CD4-positive, alpha-beta T cell treated with Interleukin-6 for 4 hours (primary cell): ENCODE measurements around the gene GREB1L.

ENCODE experiments used
- DNase-seq: peaks from one replicate; pipeline ENCODE4 v3.0.0-alpha.2; 2020; ENCODE audit warnings: mixed read lengths

GREB1L gene

DNA sequence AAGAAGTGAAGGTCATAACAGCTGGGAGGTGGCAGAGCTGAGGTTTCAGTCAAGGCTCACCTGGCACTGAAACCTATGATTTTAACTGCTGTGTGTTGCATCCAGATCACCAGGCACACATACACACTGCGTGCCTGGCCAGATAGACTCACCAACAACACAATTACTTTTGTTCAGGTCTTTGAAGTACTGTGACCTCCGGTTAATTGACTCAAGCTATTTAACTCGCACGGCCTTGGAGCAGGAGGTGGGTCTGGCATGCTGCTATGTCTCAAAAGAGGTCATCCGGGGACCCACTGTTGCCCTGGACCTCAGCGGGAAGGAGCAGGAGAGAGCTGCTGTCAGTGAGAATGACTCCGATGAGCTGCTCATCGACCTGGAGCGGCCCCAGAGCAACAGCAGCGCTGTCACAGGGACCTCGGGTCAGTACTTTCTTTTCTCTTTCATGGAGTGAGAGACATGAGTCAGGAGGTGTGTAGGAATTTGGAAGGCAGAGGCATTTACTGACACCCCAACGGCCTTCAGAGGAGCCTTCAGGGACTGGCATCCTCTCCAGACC lies 254.3 kb downstream of the GREB1L start:
- no peak for DNase-seq

DNA sequence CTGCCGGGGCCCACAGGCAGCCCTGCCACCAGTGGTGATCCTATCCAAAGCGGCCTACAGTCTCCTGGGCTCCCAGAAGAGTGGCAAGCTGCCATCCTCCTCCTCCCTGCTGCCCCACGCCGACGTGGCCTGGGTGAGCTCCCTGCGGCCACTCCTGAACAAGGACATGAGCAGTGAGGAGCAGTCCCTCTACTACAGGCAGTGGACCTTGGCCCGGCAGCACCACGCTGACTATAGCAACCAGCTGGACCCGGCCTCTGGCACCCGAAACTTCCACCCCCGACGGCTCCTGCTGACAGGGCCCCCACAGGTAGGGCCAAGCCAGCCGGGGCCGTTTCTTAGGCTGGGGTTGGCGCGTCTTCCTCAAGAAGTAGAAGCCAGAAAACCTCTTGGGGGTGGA lies 258.0 kb downstream of the GREB1L start:
- no peak for DNase-seq

DNA sequence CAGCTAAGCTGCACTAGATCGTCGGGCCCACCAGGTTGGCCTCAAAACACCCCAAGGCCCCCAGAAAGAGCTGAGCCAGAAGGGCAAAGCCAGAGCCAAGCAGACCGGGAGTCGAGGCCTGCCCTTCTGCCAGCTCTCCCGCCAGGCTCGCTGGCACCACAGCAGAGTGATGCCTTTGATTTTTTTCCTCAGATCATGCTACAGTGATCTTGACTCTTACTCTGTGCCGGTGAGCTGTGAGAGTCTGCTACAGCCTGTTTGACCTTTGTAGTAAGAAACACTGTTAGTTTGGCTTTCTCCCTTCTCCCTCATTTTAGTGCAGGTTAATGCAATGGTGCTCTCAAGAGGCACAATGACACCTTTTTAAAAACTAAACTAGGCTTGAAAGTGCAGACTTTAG lies 260.6 kb downstream of the GREB1L start:
- DNase-seq = no peak

DNA sequence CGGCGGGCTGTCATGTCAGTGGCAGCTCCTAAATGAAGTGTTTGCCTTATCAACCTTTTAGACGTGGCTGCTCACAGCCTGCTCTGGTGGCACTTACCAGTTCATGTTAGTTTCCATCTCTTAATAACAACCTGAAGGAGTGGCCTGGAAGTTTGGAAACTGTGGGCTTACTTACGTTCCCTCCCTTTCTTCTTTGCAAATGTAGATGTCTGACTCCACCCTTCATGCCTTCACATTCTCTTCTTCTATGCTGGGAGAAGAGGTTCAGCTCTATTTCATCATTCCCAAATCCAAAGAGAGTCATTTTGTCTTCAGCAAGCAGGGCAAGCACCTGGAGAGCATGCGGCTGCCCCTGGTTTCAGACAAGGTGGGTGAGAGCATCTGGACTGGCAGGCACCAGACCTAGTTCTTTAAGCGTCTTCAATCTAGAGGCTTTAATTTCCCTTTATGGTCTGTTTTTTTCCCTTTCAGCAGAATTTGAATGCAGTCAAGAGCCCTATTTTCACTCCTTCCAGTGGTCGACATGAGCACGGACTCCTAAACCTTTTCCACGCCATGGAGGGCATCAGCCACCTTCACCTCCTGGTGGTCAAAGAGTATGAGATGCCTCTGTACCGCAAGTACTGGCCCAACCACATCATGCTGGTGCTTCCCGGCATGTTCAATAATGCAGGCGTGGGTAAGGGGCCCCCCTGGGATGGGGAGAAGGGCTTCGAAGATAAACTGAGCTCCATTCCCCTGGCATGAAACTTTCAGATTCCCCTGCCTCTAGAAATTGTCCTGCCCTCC lies 266.1 kb downstream of the GREB1L start:
- no peak for DNase-seq

DNA sequence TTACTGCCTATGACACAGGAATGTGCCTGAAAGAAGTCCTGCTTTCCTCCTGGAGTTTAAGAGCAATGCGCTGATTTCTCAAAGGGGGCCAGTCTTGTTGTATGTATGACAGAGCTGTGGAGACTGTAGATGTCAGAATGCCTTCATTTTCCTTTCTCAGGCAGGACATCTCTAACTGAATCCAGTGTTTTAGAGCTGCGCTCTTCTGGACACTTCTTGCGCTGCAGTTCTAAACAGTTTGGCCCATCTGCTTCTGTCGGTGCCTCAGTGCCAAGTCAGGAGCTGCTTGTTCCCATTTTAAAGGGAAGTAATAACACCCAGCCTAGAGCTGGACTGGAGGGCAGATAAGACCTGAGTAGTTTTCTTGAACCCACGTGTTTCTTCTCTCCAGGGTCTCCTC lies 267.0 kb downstream of the GREB1L start:
- no peak for DNase-seq

DNA sequence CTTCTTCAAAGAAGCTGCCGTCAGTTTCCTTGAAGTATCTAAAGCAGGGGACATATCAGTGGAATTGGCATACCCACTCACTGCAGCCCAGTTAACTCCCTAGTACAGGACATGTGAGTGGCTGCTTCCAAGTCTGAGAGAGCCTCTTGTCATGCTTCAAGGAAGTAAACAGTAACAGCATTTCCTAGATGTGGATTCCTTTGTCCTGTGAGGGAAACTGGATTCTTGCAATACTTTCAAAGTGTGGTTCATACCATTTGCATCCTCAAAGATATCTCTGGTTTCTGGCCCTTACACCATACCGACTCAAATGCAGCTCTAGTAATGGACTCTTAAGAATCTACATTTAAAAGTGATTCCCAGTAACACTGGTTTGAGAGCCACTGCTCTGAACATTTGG lies 271.3 kb downstream of the GREB1L start:
- DNase-seq = no peak

DNA sequence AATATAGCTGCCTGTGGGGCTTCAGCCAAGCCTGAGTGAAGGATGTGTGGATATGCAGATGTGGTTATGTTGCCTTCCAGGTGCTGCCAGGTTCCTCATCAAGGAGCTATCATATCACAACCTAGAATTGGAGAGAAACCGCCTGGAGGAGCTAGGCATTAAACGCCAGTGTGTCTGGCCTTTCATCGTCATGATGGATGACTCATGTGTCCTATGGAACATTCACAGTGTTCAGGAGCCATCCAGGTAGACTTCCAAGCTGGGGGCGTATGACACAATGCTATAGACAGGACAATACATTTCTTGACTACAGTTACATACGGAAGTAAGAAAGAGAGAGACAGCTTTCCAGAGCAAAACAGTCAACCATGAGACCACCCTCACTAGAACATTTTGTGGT lies 271.7 kb downstream of the GREB1L start:
- DNase-seq = no peak

DNA sequence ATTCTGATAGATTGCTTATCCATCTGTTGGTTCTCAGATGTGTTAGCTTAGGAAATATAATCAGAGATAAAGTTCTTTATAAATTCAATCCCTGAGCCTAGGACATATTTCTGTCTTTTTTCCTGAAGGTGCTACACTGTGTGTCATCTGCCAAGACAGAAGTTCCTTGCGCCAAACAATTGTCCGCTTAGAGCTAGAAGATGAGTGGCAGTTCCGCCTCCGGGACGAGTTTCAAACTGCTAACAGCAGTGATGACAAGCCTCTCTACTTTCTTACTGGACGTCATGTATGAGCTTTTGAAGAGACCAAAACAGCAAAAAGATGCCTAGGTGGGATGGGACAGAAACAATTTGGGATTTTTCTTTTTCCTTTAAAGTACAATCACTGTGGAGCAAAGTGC lies 280.5 kb downstream of the GREB1L start:
- DNase-seq = no peak

DNA sequence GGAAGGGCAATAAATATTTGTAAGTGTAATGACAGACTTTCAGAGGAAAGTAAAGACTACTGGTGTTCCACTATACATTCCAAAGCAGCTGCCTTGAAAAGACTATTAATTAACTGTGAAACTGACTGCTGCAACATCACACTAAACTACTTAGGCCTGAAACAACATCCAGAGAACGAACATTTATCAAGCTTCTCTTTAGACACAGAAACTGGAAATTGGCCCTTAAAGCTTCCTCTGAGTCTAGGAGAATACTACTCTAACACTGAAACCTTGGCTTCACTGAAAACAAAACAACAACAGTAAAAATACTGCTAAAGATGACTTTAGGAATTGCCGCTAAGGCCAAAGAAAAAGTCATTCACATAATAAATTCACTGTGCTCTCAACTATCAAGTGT lies 283.9 kb downstream of the GREB1L start:
- DNase-seq = no peak

DNA sequence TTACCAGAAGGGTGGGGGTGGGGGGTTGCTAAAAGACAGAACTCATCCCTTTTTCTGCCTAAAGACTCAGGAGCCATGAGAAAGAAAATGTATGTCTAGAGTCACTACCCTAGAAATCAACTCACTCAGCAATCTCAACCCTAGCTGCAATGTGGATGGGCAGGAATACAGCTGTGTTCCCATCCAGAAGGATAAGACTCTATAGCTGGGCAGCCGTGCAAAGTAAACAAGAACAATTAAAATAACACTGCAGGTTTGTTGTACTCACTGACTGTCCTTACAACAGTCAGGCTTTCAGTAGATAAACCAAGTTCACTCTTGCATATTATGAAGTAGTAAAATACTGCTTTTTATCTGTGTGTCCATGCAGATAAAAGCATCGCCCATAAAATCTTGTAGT lies 284.4 kb downstream of the GREB1L start:
- DNase-seq = no peak

DNA sequence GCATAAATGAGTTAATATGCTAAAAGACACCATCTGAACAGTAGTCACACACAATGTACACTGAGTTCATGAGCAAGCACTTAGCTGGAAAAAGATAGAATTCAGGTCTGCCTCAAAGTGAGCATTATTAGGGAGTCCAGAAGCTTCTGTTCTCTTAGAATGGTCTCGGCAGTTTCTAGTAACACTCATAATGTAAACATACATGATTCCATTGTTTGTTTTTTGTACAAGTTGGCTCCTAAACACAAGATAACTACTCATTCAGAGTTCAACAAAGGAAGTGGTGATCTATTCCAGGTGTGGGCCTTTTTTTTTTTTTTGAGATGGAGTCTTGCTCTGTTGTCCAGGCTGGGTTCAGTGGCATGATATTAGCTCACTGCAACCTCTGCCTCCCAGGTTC lies 292.3 kb downstream of the GREB1L start:
- DNase-seq = no peak

DNA sequence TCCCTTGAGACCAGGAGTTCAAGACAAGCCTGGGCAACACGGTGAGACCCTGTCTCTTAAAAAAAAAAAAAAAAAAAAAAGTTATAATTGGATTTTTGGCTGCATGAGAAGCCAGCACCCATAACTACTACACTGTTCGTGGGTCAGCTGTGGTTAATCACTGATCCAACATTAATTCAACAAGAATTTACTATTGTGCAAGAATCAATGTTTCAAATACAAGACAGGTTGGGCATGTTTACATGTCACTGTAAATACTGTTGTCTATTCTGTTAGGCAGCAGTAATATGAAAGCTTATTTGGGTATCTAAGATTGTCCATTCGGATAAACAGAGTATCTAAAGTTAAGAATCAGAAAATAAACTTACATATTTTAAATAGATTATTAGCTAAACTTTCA lies 296.2 kb downstream of the GREB1L start:
- DNase-seq = no peak

DNA sequence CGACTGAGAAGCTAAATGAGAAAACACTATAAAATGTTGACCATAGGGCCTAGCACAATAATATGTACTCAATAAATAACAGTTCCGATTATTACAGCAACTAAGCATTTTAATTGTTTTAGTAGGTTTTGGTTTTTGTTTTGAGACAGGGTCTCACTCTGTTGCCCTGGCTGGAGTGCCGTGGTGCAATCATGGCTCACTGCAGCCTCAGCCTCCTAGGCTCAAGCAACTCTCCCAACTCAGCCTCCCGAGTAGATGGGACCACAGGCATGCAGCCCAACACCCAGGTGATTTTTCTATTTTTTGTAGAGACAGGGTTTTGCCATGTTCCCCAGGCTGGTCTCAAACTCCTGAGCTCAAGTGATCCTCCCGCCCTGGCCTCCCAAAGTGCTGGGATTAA lies 304.4 kb downstream of the GREB1L start:
- DNase-seq = no peak

DNA sequence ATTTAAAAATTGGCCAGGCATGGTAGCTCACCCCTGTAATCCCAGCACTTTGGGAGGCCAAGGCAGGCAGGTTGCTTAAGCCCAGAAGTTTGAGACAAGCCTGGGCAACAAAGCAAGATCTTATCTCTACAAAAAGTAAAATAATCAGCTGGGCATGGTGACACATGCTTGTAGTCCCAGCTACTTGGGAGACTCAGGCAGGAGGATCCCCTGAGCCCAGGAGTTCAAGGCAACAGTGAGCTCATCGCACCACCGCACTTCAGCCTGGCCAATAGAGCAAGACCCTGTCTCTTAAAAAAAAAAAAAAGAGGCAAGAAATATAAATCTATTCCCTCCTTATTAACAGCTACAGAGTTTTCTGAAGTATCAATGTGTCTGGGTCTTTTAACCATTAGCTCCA lies 306.6 kb downstream of the GREB1L start:
- DNase-seq = no peak

DNA sequence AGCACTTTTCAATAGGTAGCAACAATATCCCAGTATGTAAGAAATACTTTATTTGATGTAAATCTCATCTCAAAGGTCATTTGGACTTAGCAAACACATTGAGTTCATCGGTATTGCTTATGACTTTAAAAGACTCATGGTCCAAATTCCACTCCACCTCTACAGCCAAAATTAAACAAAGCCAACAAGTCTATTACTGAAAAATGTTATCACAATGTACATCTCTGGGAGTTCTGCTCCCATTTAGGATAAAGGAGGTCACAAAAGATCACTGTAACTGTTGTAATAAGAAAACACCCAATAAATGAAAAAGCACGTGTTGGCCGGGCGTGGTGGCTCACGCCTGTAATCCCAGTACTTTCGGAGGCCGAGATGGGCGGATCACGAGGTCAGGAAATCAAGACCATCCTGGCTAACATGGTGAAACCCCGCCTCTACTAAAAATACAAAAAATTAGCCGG lies 308.5 kb downstream of the GREB1L start:
- no peak for DNase-seq

DNA sequence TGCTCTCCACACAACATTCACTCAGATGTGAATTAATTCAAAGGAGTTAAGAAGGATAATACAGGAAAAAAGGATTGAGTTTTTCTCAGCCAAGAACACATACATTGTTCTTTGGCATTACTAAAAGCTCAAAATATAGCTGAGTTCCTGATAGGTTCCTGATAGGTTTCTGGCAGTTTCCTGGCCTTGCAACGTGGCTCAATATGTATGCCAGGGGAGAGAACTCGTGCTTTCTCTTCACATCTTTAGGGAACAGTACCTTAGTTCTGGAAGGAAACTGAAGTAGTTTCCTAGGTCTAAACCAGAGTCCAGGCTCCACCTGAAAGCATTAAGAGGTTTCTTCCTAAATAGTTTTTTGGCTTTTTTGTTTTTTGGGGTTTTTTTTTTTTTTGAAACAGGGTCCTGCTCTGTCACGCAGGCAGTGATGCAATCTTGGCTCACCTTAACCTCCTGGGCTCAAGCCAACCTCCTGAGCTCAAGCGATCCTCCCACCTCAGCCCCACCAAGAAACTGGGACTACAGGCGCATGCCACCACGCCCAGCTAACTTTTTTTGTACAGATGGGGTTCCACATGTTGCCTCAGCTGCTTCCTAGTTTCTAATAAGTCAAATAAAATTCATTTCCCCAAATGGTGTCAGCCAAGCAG lies 315.7 kb downstream of the GREB1L start:
- no peak for DNase-seq

DNA sequence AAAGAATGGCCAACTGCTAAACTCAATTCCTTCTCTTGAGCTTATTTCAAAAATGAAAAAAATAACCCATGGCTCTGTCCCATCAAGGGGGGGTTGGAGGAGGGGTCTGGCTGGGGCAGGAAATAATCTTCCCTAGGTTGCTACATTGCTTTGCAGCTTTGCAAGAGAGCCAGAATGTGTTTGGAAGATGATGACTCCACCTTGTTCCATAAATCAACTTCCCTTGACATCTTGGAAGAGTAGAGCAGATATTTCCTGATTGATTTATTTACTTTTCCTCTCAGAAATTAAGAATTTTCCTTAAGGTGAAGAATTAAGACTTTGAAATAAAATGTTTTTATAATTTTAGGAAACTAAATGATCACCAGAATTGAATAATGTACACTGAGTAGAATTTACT lies 317.2 kb downstream of the GREB1L start:
- no peak for DNase-seq

DNA sequence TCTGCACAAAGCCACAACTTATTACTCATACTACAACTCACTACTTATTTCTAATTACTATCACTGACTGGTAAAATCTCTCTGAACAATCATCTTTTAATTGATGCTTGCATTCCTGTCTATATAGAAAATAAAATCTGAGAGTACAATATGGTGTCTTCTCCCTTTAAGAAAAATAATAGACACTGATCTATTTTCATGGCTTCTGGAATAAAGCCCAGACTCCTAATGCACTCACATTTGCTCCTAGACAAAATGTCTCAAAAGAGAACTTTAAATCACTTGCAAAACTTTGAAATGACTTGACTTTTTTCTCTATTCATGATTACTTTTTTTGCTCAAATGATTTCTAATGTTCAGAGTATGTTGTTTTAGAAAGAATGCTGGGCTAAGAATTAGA lies 329.7 kb downstream of the GREB1L start:
- no peak for DNase-seq
